Colonic mucosa (tissue), 4 donors: ENCODE data around the gene RHOT2. TPM values are rescaled to one million over a fixed set of nuclear protein-coding genes. Genes with fewer than 3 reads are reported as not detected.

Experiments
- DNase-seq: peaks from one replicate; pipeline ENCODE4 v3.0.0-alpha.2; 2020
- H3K27ac ChIP-seq: fragments of 200-600 bp; one replicate; pipeline ENCODE4 v1.8.0; 2021
- H3K27me3 ChIP-seq: fragments of 200-600 bp; one replicate; pipeline ENCODE4 v1.8.0; 2021
- H3K36me3 ChIP-seq: fragments of 200-600 bp; one replicate; pipeline ENCODE4 v1.8.0; 2021
- H3K4me1 ChIP-seq: fragments of 200-600 bp; one replicate; pipeline ENCODE4 v1.8.0; 2021; ENCODE audit warnings: mild to moderate bottlenecking
- H3K4me3 ChIP-seq: fragments of 200-600 bp; one replicate; pipeline ENCODE4 v1.8.0; 2021
- H3K9ac ChIP-seq, 2 donors: one replicate each; pipeline ENCODE4 v1.7.0; 2013; ENCODE audit warnings: control low read depth in 2 of 2, low read depth in 2 of 2, low read length in 2 of 2
- H3K9me3 ChIP-seq: fragments of 200-600 bp; one replicate; pipeline ENCODE4 v1.8.0; 2021
- intact Hi-C: fragments of 100-400 bp; cut with DNase I; formaldehyde crosslinking; loops from one replicate; pipeline ENCODE4 v1.14.1; 2022
- total RNA-seq, 2 donors: library from RNA; stranded (reverse); fragmentation: NEBNext Ultra II Directional in 1 of 2; extraction: Animal tissue kit (Norgen Biotek cat#: 25700) in 1 of 2; gene quantifications; one replicate each; pipeline ENCODE4 v1.2.1, GENCODE V29; 2021
- TF ChIP-seq, protein P1 (sequence below): fragments of 200-600 bp; IDR thresholded peaks from one replicate; pipeline ENCODE4 v1.8.0; 2022; ENCODE audit warnings: antibody characterized with exemption, mild to moderate bottlenecking
- donor health status: healthy.
- donor health status: DM: no; HTN: no; CAD: no.
- donor health status: DM: no; HTN: no; CAD: no.

RHOT2 gene
- total RNA-seq, 2 donors from 2014 or later: 112 to 182 TPM

DNA sequence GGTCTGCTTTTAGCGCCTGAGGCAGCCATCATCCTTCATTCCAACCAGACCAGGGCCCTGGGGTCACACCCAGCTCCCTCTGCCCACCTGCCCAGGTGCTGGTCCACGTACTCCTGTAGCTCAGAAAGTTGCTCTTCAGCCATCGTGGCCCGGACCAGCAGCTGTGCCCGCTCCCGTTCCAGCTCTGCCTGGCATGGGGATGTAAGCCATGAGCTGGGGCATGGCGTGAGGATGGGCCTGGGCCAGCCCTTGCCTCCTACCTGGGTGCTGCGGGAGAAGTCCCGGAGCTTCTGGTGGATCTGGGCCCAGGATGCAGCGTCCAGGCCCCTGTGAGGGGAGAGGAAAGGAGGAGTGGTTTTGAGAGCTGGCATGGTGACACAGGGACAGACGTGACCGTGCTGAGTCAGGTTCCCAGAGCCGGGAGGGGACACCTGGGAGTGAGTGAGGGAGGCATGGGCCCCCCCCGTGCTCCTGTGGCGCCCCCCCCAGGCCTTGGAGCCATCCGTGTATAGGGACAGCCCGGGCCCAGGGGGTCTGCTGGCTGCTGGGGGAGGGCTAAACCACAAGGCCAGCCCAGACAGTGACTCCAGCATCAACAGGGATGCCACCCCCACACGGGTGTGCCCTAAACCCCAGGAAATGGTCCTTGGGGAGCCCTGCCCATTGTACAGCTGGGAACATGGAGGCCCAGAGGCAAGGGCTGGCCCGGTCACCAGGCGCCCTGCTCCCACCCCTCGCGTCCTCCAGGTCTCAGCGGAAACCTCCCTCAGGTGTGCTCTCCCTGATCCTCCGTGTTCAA, 55.1 kb downstream of the RHOT2 start:
- Histone ChIP-seq H3K4me1 (peaks cover 29% of the 10 kb centered on the region), H3K27me3 (peaks cover 9% of the 10 kb centered on the region), H3K4me3 (no peak overlapping the region), H3K9me3 (no peaks in the 10 kb centered on the region), H3K9ac (no peak overlapping the region), H3K27ac (no peak overlapping the region), H3K36me3 (no peaks in the 10 kb centered on the region)
- TF ChIP-seq, protein P1, sequence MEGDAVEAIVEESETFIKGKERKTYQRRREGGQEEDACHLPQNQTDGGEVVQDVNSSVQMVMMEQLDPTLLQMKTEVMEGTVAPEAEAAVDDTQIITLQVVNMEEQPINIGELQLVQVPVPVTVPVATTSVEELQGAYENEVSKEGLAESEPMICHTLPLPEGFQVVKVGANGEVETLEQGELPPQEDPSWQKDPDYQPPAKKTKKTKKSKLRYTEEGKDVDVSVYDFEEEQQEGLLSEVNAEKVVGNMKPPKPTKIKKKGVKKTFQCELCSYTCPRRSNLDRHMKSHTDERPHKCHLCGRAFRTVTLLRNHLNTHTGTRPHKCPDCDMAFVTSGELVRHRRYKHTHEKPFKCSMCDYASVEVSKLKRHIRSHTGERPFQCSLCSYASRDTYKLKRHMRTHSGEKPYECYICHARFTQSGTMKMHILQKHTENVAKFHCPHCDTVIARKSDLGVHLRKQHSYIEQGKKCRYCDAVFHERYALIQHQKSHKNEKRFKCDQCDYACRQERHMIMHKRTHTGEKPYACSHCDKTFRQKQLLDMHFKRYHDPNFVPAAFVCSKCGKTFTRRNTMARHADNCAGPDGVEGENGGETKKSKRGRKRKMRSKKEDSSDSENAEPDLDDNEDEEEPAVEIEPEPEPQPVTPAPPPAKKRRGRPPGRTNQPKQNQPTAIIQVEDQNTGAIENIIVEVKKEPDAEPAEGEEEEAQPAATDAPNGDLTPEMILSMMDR: no peak
- no peak for DNase-seq
- intact Hi-C loops: no loop called here

DNA sequence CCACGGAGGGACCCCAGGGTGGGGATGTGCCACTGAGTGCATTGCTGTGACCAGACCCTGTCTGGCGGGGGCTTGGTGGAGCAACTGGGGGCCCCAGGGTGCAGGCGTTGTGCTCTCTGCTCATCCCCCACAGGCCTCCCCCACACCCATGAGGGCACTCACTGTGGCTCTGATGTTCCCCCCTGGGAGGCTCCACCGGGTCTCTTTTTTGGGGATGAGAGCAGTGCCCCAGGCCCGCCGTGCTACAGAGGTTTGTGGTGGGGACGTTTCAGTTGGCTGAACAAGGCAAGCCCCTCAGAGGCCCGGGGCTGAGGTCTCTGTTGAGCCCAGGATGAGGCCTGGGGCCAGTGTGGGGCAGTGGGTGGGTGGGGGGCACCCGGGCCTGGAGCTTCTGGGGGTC, 55.8 kb downstream of the RHOT2 start:
- no peak for DNase-seq
- Histone ChIP-seq H3K27me3 (peaks cover 9% of the 10 kb centered on the region), H3K9me3 (no peaks in the 10 kb centered on the region), H3K27ac (no peak overlapping the region), H3K4me3 (no peak overlapping the region), H3K9ac (no peak overlapping the region), H3K4me1 (peaks cover 27% of the 10 kb centered on the region), H3K36me3 (no peaks in the 10 kb centered on the region)
- intact Hi-C loops: no loop called here
- TF ChIP-seq, protein P1: no peak

Other genes starting within 250 kb of the RHOT2 start
- 10 to 100 TPM; 20.9 to 22.3 TPM for gene RAB11FIP3, start 242.5 kb upstream of the RHOT2 start, total RNA-seq
- gene CAPN15, start 140.4 kb upstream of the RHOT2 start, total RNA-seq: 100 to 1,000 TPM in 1 of 2 donors, 10 to 100 TPM in 1; 74.6 to 139 TPM
- not detected for gene PRR35, start 107.7 kb upstream of the RHOT2 start, total RNA-seq
- gene NHLRC4, start 101.1 kb upstream of the RHOT2 start, total RNA-seq: under 1 TPM; 0.32 to 0.35 TPM
- gene PIGQ, start 98.2 kb upstream of the RHOT2 start, total RNA-seq: 10 to 100 TPM; 25.6 to 59.3 TPM
- 10 to 100 TPM; 34.9 to 38.5 TPM for gene RAB40C, start 78.1 kb upstream of the RHOT2 start, total RNA-seq
- 1 to 10 TPM in 1 of 2 donors, under 1 TPM in 1; 0.80 to 1.1 TPM for gene WFIKKN1, start 37.1 kb upstream of the RHOT2 start, total RNA-seq
- 100 to 1,000 TPM in 1 of 2 donors, 10 to 100 TPM in 1; 43.7 to 102 TPM for gene METTL26, start 31.8 kb upstream of the RHOT2 start, total RNA-seq
- 100 to 1,000 TPM; 132 to 158 TPM for gene MCRIP2, start 26.3 kb upstream of the RHOT2 start, total RNA-seq
- 100 to 1,000 TPM in 1 of 2 donors, 10 to 100 TPM in 1; 25.1 to 122 TPM for gene WDR90, start 18.8 kb upstream of the RHOT2 start, total RNA-seq
- gene RHBDL1, start 7.5 kb downstream of the RHOT2 start, total RNA-seq: 1 to 10 TPM; 4.0 to 5.7 TPM
- gene STUB1, start 12.3 kb downstream of the RHOT2 start, total RNA-seq: 100 to 1,000 TPM in 1 of 2 donors, 10 to 100 TPM in 1; 96.7 to 159 TPM
- 10 to 100 TPM; 40.7 to 72.1 TPM for gene JMJD8, start 16.2 kb downstream of the RHOT2 start, total RNA-seq
- gene WDR24, start 22.3 kb downstream of the RHOT2 start, total RNA-seq: 10 to 100 TPM in 1 of 2 donors, 1 to 10 TPM in 1; 8.5 to 18.8 TPM
- gene FBXL16, start 37.7 kb downstream of the RHOT2 start, total RNA-seq: 1 to 10 TPM; 2.0 to 2.2 TPM
- gene METRN, start 47.0 kb downstream of the RHOT2 start, total RNA-seq: 10 to 100 TPM; 23.3 to 50.0 TPM
- gene ANTKMT, start 53.0 kb downstream of the RHOT2 start, total RNA-seq: 10 to 100 TPM; 42.1 to 83.1 TPM
- 1 to 10 TPM in 1 of 2 donors, under 1 TPM in 1; 0.37 to 3.7 TPM for gene CCDC78, start 58.3 kb downstream of the RHOT2 start, total RNA-seq
- gene HAGHL, start 59.0 kb downstream of the RHOT2 start, total RNA-seq: 10 to 100 TPM in 1 of 2 donors, 1 to 10 TPM in 1; 2.6 to 13.0 TPM
- 10 to 100 TPM; 29.2 to 62.1 TPM for gene CIAO3, start 72.9 kb downstream of the RHOT2 start, total RNA-seq
- gene MSLN, start 92.6 kb downstream of the RHOT2 start, total RNA-seq: 1 to 10 TPM; 1.4 to 1.8 TPM
- 10 to 100 TPM; 17.3 to 35.6 TPM for gene RPUSD1, start 120.2 kb downstream of the RHOT2 start, total RNA-seq
- gene CHTF18, start 120.5 kb downstream of the RHOT2 start, total RNA-seq: 100 to 1,000 TPM in 1 of 2 donors, 10 to 100 TPM in 1; 16.5 to 111 TPM
- under 1 TPM in 1 of 2 donors, not detected in 1; 0.24 TPM for gene GNG13, start 132.6 kb downstream of the RHOT2 start, total RNA-seq